Type B pancreatic cell (in vitro differentiated cells): Measurements from ENCODE around the gene MYBPC3. TPM values are rescaled to one million over a fixed set of nuclear protein-coding genes. Genes with fewer than 3 reads are reported as not detected.
"Not testable (repeated sequence)": the region's sequence is repeated elsewhere in the genome, so short reads cannot be mapped to it uniquely, and the experiment has no call there.

Experiments
- DNase-seq: peaks from one replicate; pipeline ENCODE4 v3.0.0; 2021; ENCODE audit warnings: mixed read lengths; ENCODE audit not compliant: unreplicated experiment; ENCODE audit errors: extremely low spot score
- H3K27ac Mint-ChIP-seq: 2 replicates; pipeline ENCODE4 v1.8.0; 2021; ENCODE audit warnings: mild to moderate bottlenecking, mixed read lengths
- H3K27me3 Mint-ChIP-seq: 2 replicates; pipeline ENCODE4 v1.8.0; 2021; ENCODE audit warnings: mixed read lengths
- H3K36me3 Mint-ChIP-seq: 2 replicates; pipeline ENCODE4 v1.8.0; 2021; ENCODE audit warnings: mixed read lengths
- H3K4me1 Mint-ChIP-seq: one replicate; pipeline ENCODE4 v1.8.0; 2021; ENCODE audit warnings: mixed read lengths; ENCODE audit not compliant: unreplicated experiment
- H3K4me3 Mint-ChIP-seq: 2 replicates; pipeline ENCODE4 v1.8.0; 2021; ENCODE audit warnings: mild to moderate bottlenecking, mixed read lengths
- H3K9me3 Mint-ChIP-seq: 2 replicates; pipeline ENCODE4 v1.8.0; 2021; ENCODE audit warnings: mixed read lengths
- CTCF ChIP-seq: fragments of 200-600 bp; sonication (generic); conservative IDR thresholded peaks from 2 replicates; pipeline ENCODE4 v1.5.0; 2021; ENCODE audit warnings: antibody characterized with exemption, mild to moderate bottlenecking
- total RNA-seq: library from RNA; stranded (reverse); gene quantifications from 2 replicates; pipeline ENCODE4 v1.2.1, GENCODE V29; 2021; ENCODE audit warnings: low replicate concordance

Gene MYBPC3
- total RNA-seq, 1 donor from 2014 or later, result 1.8 TPM

DNA sequence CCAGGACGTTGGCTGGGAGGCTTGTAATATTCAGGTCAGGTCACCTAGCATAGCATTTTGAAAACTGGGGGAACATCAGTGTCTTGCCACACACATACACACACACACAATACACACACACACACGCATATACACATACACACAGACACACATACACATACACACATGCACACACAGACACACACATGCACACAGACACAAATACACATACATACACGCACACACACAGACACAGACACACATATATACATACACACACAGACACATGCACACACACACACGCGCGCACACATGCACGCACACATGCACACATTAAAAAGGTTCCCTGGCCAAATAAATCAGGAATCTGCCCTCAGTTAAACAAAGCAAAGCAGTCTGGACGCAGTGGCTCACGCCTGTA, 12.5 kb downstream of the MYBPC3 start:
- no peaks in the 10 kb centered on the region for H3K9me3 Mint-ChIP-seq
- H3K36me3 Mint-ChIP-seq, result no peaks in the 10 kb centered on the region
- no peak for TF ChIP-seq CTCF
- DNase-seq, result no peak
- H3K4me3 Mint-ChIP-seq, result no peak overlapping the region
- no peak overlapping the region for H3K27ac Mint-ChIP-seq
- H3K4me1 Mint-ChIP-seq, result peaks cover 7% of the 10 kb centered on the region
- no peaks in the 10 kb centered on the region for H3K27me3 Mint-ChIP-seq

DNA sequence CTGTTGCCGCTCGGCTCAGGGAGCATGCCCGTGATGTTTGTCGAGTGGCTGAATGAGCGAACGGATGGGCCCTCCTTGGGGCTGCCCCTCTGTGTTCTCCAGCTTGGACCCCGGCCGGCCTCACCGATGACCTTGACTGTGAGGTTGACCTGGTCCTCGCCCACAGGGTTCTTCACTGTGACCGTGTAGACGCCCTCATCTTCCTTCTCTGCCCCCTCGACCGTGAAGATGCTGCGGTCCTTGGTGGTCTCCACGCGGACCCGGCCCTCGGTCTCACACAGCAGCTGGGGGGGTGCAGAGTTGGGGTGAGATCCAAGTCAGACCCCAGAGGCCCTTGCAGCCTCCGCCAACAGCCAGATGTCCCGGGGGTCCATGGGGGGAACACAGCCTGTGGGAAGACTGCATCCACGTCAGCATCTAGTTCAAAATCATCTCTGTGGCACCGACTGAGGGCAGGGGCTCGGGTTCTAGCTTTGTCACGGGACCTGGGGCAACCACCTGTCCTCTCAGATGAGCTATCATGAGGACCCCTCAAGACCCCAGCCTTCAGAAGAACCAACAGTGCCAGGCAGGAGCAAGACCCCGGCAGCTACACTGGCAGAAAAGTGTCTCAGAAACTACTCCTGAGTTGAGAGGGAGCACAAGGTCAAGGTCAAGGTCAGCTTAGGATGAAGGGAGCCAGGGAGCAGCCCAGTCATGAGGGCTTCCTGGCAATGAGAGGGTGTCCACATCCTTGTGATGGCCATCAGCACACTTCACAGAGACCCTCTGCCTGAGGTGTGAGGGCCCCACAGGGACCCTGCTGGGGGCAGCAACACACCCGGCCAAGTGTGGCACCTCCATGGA, 13.9 kb downstream of the MYBPC3 start:
- H3K4me3 Mint-ChIP-seq, result no peak overlapping the region
- no peaks in the 10 kb centered on the region for H3K36me3 Mint-ChIP-seq
- no peaks in the 10 kb centered on the region for H3K9me3 Mint-ChIP-seq
- no peak for TF ChIP-seq CTCF
- peaks cover 7% of the 10 kb centered on the region for H3K4me1 Mint-ChIP-seq
- H3K27ac Mint-ChIP-seq, result no peak overlapping the region
- no peak for DNase-seq
- H3K27me3 Mint-ChIP-seq, result no peaks in the 10 kb centered on the region

- Mint-ChIP-seq H3K36me3 (no peaks in the 10 kb centered on the region), H3K27ac (no peak overlapping the region)
- TF ChIP-seq CTCF, result no peak
Measured at GRCh38 chr11:47337229-47337924, 15.1 kb downstream of the MYBPC3 start.

DNA sequence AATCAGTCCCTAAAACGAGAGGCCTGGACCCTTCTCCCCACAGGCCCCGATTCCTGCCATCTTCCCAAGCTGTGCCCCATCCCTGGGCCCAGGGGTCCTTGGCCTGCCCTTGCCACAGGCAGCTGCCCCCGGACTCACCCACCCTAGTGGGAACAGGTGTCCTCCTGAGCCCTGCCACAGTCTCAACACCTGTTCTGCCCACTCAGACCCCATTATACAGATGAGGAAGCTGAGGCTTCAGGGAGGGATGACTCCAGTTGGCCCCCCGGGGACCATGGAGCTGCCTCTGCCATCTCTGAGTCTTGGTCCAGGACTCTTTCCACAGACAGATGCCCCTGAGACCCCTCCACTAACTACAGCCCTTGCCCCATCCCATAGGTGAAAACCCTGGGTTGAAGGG, 15.9 kb downstream of the MYBPC3 start:
- peaks cover 7% of the 10 kb centered on the region for H3K4me1 Mint-ChIP-seq
- H3K4me3 Mint-ChIP-seq, result no peak overlapping the region
- no peak for DNase-seq
- no peaks in the 10 kb centered on the region for H3K36me3 Mint-ChIP-seq
- no peaks in the 10 kb centered on the region for H3K9me3 Mint-ChIP-seq
- no peak for TF ChIP-seq CTCF
- H3K27me3 Mint-ChIP-seq, result no peaks in the 10 kb centered on the region
- no peak overlapping the region for H3K27ac Mint-ChIP-seq

More at GRCh38 chr11:47337229-47337924, 15.1 kb downstream of the MYBPC3 start:
- DNase-seq, result no peak
- Mint-ChIP-seq H3K4me1 (peaks cover 7% of the 10 kb centered on the region), H3K27me3 (no peaks in the 10 kb centered on the region), H3K9me3 (no peaks in the 10 kb centered on the region), H3K4me3 (no peak overlapping the region)

DNA sequence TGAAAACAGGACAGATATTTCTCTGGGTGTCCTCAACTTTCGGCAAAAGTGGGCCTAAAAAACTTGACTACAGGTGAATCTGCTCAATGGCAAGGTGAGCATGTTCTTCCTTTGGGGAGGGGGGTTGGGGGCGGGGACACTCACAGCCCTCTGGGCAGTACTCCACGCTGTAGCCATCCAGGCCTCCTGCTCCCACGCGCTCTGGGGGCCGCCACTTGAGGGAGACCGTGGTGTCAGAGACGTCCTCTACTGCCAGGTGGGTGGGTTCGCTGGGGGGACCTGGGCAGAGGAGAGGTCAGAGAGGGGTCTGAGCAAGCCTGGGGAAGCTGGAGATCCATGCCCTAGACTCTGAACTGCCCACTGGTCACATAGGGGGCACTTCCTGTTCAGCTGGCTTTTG, 16.8 kb downstream of the MYBPC3 start:
- TF ChIP-seq CTCF, result no peak
- no peaks in the 10 kb centered on the region for H3K27me3 Mint-ChIP-seq
- no peak overlapping the region for H3K4me3 Mint-ChIP-seq
- H3K36me3 Mint-ChIP-seq, result no peaks in the 10 kb centered on the region
- DNase-seq, result no peak
- H3K4me1 Mint-ChIP-seq, result peaks cover 4% of the 10 kb centered on the region
- no peaks in the 10 kb centered on the region for H3K9me3 Mint-ChIP-seq
- no peak overlapping the region for H3K27ac Mint-ChIP-seq

DNA sequence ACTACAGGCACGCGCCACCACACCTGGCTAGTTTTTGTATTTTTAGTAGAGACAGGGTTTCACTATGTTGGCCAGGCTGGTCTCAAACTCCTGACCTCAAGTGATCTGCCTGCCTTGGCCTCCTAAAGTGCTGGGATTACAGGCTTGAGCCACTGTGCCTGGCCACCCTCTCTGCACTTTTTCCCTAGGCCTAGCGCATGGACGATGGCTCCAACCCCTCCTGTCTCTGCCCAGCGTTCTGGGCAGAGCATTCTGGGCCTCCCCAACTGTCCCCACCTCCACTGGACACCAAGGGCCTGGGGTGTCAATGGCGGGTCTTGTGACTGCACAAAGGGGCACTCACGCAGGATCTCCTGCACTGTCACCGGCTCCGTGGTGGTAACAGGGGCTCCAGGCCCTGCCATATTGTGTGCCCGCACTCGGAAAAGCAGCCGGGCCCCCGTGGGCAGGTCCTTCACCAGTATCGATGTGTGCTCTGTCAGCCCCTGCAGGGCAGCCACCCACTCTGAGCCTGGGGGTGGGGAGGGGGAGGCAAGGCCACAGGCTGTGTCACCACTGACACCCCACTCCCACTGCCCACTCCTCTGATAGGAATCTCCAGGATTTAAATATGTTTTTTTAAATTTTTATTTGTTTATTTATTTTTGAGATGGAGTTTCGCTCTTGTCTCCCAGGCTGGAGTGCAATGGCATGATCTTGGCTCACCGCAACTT, 17.6 kb downstream of the MYBPC3 start:
- H3K27me3 Mint-ChIP-seq, H3K4me3 Mint-ChIP-seq, H3K4me1 Mint-ChIP-seq, H3K27ac Mint-ChIP-seq, H3K9me3 Mint-ChIP-seq, H3K36me3 Mint-ChIP-seq, DNase-seq: not testable (repeated sequence)
